Measurements from ENCODE around the gene CSNK1D.
"Not testable (repeated sequence)": the region's sequence is repeated elsewhere in the genome, so short reads cannot be mapped to it uniquely, and the experiment has no call there.

CSNK1D gene

GRCh38 chr17:82213251-82214011 is 60.1 kb downstream of the CSNK1D start:
- no peak for DNase-seq (ENCODE audit: low read depth)

DNA sequence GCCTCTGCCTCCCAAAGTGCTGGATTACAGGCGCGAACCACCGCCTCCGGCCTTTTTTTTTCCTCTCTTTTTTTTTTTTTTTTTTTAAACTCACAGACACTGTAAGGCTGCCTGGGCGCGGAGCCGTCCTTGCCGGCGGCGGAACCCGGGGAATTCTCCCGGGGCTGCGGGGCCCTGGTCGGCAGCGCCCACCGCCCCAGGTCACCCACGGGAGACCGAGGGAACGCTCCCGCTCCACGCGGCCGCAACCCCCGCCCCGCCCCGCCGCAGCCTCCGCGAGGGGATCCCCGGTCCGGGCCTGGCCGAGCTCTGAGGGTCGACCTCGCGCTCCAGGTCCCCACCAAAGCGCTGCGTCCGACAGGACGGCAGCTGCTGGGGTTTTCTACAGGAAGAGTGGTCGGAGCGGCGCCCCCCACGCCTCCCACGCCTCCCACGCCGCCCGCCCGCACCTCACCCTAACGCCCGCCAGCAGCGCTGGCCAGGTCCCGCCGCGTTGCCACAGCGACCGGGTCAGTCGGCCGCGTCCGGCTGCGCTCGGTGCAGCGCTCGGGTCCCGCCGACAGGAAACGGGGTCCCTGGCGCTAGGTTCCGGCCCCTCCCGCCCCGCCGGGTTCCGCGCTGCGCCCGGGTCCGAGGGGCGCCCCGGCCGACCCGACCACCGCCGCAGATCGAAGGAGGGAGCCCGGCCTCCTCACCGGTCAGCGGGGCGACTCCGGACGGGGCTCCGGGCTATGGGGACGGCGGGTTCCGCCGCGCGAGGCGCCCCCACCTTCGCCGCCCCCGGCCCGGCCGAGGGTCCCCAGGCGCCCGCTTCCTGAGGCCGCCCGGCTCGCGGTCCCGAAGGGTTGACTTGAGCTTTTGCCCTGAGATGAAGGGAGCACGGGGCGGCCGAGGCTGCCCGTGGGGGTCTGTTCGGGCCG is 60.9 kb downstream of the CSNK1D start, which contains the start of gene CCDC57:
Gene CCDC57, minus strand, starts transcription at position 512 of the 920 bp plus-strand sequence. CDS start 10,898 bp downstream, outside the sequence.
- peak; percentile 52 for DNase-seq (ENCODE audit: low read depth)

- DNase-seq (ENCODE audit: low read depth), result not testable (repeated sequence)
These were observed 62.8 kb downstream of the CSNK1D start for GRCh38 chr17:82210655-82211054.

GRCh38 chr17:82205720-82206508 is 67.6 kb downstream of the CSNK1D start:
- DNase-seq (ENCODE audit: low read depth), result peak; percentile 67

DNA sequence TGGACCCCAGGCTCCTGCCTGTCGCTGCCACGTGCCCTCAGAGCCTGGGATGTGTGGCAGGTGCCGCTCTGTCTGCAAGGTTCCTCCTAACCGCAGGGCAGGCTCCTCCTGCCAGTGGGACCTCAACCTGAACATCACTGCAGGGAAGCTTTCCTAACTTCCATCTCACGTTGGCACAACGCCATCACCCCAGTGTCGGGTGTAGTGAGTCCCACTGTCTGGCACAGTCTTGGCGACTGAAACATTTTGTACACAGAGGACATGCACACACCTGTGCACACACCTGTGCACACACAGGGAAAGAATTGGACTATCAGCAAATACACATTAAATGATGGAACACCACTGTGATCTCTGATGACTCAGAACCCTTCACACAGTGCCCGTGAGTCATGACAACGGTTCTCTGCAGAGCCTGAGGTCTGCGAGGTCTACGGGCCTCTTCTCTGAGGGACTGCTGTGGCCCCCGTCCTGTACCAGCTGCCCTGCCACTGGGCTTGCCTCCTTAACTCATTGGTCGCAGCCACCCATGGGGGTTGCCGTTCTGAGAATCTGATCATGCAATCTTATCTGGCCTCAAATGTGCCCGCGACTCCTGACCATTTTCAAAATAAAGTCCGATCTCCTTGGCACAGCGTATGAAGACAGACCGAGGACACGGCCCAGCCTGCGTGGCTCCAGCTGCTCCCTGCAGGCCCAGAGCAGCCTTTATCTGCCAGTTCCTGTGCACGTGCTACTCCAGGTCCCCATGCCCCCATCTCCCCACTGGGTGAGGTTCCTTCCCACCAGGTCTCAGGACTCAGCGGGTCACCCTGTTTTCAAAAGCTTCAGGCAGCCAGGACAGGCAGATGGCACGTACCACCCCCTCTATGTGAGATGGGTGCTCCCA is 68.4 kb downstream of the CSNK1D start:
- DNase-seq (ENCODE audit: low read depth), result no peak

- DNase-seq (ENCODE audit: low read depth), result no peak
These were observed 69.6 kb downstream of the CSNK1D start for GRCh38 chr17:82203920-82204319.

GRCh38 chr17:82202981-82203380 is 70.5 kb downstream of the CSNK1D start:
- DNase-seq (ENCODE audit: low read depth), result no peak

GRCh38 chr17:82201498-82201910 is 72.0 kb downstream of the CSNK1D start:
- no peak for DNase-seq (ENCODE audit: low read depth)

DNA sequence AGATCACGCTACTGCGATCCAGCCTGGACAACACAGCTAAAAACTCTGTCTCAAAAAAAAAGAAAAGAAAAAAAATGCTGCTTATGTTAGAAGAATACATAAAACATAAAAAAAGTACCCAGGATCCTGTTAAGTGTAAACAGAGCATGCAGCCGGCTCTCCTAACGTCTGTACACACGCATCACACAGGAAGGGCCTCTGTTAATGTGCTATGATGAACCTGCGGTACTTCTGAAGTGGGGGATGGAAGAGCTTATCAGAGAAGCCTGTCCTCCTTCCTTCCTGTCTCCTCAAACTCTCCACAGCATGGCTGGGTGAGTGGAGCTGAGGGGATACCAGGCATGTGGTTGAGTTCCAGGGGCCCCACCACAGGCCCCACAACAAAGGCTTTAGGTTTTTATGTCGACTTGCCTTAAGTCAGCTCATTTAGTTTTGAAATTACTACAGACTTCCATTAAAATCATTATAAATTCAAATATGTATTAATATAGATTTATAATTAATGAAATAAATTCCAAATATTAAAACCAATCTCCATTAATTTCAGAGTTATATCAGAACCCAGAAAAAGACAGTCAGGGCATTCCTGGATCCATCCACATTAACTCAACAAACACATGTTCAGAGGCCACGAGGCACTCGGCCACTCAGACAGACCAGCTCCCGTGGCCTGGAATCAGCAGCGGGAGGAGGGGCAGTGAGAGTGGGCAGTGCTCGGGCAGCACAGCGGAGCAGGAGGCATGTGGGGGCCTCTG is 72.6 kb downstream of the CSNK1D start:
- DNase-seq (ENCODE audit: low read depth), result peak; percentile 38

DNA sequence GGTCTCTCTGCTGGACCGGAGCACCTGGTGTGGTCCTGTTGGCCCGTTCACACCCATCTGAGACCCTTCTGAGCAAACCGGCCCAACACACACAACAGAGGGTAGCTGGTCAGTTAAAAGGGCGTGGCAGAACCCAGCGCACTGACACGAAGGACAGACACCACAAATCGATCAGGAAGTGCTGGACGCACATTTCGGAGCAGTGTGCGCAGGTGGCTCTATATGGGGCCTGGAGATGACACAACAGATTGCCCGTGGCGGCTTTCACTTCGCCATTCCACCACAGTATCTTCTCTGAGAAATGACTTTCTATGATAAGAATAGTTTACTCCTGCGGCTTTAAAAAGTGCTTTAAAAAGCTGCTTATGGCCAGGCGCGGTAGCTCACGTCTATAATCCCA is 73.4 kb downstream of the CSNK1D start:
- no peak for DNase-seq (ENCODE audit: low read depth)

DNA sequence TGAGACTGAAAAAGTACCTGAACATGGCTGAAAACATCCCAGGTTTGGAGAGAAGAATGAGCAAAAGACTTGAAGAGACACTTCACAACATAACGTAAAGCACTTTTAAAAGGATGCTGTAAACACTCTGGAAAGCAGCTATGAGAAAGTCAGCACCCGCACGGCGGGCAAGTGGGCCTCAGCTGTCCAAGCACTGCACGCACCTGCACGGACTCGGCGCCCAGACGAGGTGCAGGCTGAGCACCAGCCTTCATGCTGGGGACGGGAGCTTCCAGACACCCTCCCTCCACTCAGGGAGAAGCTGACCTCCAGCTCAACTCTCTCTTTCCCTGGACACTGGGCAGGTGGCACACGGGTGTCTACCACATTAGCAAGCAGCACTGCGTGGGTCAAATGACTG is 74.0 kb downstream of the CSNK1D start:
- no peak for DNase-seq (ENCODE audit: low read depth)

GRCh38 chr17:82198092-82198491 is 75.4 kb downstream of the CSNK1D start:
- DNase-seq (ENCODE audit: low read depth), result no peak

DNA sequence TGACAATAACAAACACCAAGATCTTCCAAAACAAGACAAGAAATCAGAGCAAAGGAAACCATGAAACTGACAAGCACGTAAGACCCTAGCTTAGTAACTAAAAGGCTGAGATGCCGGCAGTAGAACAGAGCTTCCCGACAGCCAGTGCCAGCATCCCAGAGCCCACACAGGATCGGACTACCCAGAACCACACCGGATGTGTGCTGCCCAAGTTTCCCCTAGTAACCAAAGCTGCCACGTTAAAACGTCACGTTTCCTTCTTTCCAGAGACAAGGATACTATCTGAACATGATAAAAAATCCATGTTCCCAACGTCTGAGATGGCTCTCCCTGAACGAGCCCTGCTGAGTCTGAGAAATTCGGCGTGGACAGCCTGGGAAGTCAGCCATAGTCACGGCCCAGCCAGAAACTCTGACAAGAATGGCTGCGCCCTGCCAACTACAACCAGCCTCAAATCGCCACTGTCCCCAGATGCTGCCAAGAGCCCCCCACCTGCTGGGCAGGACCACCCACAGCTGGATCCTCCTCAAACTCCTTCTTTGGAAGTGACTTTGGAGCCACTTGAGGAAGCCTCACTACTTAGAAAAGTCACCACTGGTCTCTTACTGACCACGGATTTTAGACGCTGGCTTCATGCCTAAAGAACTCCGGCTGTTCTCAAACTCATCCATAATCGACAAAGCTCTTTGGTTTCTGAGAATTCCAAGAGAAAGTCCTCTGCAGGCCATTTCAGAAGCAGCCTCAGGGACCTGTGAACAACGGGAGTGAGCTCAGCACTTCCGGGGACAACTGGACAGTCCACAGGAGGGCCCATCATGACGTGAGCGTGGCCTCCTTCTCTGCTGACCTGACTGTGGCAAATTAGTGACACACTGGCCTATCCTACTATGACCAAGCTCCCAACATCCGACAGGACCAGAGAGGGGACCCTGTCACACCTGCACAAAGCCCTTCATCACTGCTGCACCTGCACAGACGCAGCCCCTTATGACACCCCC is 77.5 kb downstream of the CSNK1D start:
- no peak for DNase-seq (ENCODE audit: low read depth)

- no peak for DNase-seq (ENCODE audit: low read depth)
These were observed 78.7 kb downstream of the CSNK1D start for GRCh38 chr17:82194765-82195164.

GRCh38 chr17:82193520-82194220 is 79.8 kb downstream of the CSNK1D start:
- DNase-seq (ENCODE audit: low read depth), result no peak

DNA sequence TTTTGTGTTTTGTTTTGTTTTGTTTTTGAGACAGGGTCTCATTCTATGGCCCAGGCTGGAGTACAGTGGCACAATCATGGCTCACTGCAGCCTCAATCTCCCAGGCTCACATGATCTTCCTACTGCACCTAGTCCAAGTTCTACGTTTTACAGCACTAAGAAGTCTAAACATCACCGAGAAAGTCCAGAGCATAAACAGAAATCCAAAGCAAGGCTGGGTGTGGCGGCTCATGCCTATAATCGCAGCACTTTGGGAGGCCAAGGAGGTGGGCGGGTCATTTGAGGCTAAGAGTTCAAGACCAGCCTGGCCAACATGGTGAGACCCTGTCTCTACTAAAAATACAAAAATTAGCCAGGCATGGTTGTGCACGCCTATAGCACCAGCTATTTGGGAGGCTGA is 80.5 kb downstream of the CSNK1D start:
- not testable (repeated sequence) for DNase-seq (ENCODE audit: low read depth)

Measured in activated T-cell treated with anti-CD3 and anti-CD28 coated beads for 1 hour (primary cell).